Measurements from ENCODE around the gene ZDHHC19.
"Not testable (repeated sequence)": the region's sequence is repeated elsewhere in the genome, so short reads cannot be mapped to it uniquely, and the experiment has no call there.

Gene ZDHHC19, protein sequence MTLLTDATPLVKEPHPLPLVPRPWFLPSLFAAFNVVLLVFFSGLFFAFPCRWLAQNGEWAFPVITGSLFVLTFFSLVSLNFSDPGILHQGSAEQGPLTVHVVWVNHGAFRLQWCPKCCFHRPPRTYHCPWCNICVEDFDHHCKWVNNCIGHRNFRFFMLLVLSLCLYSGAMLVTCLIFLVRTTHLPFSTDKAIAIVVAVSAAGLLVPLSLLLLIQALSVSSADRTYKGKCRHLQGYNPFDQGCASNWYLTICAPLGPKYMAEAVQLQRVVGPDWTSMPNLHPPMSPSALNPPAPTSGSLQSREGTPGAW

GRCh38 chr3:196210673-196211556 is at the start of gene ZDHHC19:
Gene ZDHHC19 (minus strand): TSS chr3:196211400. CDS start chr3:196211315, 85 bp downstream.
- no peak within 1 kb of the TSS for H3K27ac Mint-ChIP-seq
- H3K9me3 Mint-ChIP-seq: no peaks in the 10 kb centered on the region
- intact Hi-C loops (cut with micrococcal nuclease): no loop called here
- H3K4me3 Mint-ChIP-seq: no peak within 1 kb of the TSS
- H3K27me3 Mint-ChIP-seq: peaks cover 29% of the 10 kb centered on the region
- peaks cover 36% of the 10 kb centered on the region for H3K4me1 Mint-ChIP-seq (ENCODE audit: low read depth)
- no peaks in the 10 kb centered on the region for H3K36me3 Mint-ChIP-seq (ENCODE audit: low read depth)

GRCh38 chr3:196260784-196261183 is 49.6 kb upstream of the ZDHHC19 start:
- intact Hi-C loops (cut with micrococcal nuclease): no loop called here
- peaks cover 7% of the 10 kb centered on the region for H3K4me1 Mint-ChIP-seq (ENCODE audit: low read depth)
- peaks cover 95% of the 10 kb centered on the region for H3K36me3 Mint-ChIP-seq (ENCODE audit: low read depth)
- no peak overlapping the region for H3K4me3 Mint-ChIP-seq
- no peaks in the 10 kb centered on the region for H3K9me3 Mint-ChIP-seq
- no peak overlapping the region for H3K27ac Mint-ChIP-seq
- H3K27me3 Mint-ChIP-seq: no peaks in the 10 kb centered on the region

DNA sequence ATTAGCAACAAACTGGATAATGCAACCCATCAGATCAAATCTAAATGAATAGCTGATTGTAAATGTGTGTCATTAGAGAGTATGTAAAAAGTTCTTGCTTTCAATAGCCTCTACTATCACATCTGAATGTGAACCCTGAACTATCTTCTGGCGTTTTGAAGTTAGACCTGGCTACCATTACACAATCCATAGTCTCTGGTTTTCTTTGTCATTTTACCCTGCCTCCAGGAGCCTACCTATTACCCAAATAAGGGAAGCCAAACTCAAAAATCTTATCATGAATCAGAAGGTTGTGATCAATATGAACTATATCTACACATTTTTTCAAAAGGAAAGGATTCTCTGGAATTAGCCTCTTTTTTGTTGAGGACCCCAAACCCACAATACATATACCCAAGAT is 44.6 kb upstream of the ZDHHC19 start:
- Mint-ChIP-seq H3K36me3 (ENCODE audit: low read depth) (peaks cover 79% of the 10 kb centered on the region), H3K9me3 (no peaks in the 10 kb centered on the region), H3K27me3 (no peaks in the 10 kb centered on the region), H3K4me1 (ENCODE audit: low read depth) (no peaks in the 10 kb centered on the region), H3K27ac (no peak overlapping the region), H3K4me3 (no peak overlapping the region)
- intact Hi-C loops (cut with micrococcal nuclease): loop anchor here (10.0 kb wide), 1 partner anchor 229 kb away; no protein-coding TSS in a partner anchor

- no peak overlapping the region for H3K27ac Mint-ChIP-seq
- no peaks in the 10 kb centered on the region for H3K27me3 Mint-ChIP-seq
- no peaks in the 10 kb centered on the region for H3K4me1 Mint-ChIP-seq (ENCODE audit: low read depth)
- peaks cover 68% of the 10 kb centered on the region for H3K36me3 Mint-ChIP-seq (ENCODE audit: low read depth)
- intact Hi-C loops (cut with micrococcal nuclease): loop anchor here (10.0 kb wide), 1 partner anchor 230 kb away; no protein-coding TSS in a partner anchor
- no peak overlapping the region for H3K4me3 Mint-ChIP-seq
- H3K9me3 Mint-ChIP-seq: no peaks in the 10 kb centered on the region
Observed at GRCh38 chr3:196254376-196255283, 43.4 kb upstream of the ZDHHC19 start.

- Mint-ChIP-seq H3K4me1 (ENCODE audit: low read depth) (no peaks in the 10 kb centered on the region), H3K4me3 (no peak overlapping the region), H3K36me3 (ENCODE audit: low read depth) (peaks cover 68% of the 10 kb centered on the region), H3K27ac (no peak overlapping the region), H3K9me3 (no peaks in the 10 kb centered on the region), H3K27me3 (no peaks in the 10 kb centered on the region)
- intact Hi-C loops (cut with micrococcal nuclease): loop anchor here (2.0 to 10.0 kb wide), 2 partner anchors 233 to 267 kb away; no protein-coding TSS in a partner anchor
Observed at GRCh38 chr3:196251918-196252317, 40.7 kb upstream of the ZDHHC19 start.

DNA sequence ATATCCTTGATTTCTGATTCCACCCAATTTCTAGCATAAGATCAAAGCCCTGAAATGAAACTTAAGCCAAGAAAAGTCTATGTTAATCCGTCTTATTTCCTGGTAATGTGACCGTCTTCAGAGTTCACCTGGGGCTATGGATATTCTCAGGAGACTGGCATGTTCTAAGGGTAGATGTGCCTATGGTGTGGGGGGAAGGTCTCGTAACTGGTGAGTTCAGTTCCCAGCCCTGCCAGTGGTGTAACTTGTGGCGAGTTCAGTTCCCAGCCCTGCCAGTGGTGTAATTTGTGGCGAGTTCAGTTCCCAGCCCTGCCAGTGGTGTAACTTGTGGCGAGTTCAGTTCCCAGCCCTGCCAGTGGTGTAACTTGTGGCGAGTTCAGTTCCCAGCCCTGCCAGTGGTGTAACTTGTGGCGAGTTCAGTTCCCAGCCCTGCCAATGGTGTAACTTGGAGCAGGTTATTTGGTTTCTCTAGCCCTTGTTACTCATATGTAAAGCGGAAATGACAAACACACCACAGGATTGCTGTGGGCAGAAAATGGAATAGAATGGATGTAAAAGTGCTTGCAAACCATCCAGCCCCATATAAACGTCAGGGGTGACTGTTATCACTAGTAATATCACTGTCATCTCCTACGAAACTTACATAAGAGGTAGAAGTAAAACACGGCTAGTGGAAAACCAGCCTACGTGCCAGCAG is 35.6 kb upstream of the ZDHHC19 start:
- no peaks in the 10 kb centered on the region for H3K27me3 Mint-ChIP-seq
- peaks cover 82% of the 10 kb centered on the region for H3K36me3 Mint-ChIP-seq (ENCODE audit: low read depth)
- H3K4me1 Mint-ChIP-seq (ENCODE audit: low read depth): no peaks in the 10 kb centered on the region
- no peak overlapping the region for H3K4me3 Mint-ChIP-seq
- H3K27ac Mint-ChIP-seq: no peak overlapping the region
- H3K9me3 Mint-ChIP-seq: no peaks in the 10 kb centered on the region
- intact Hi-C loops (cut with micrococcal nuclease): no loop called here

GRCh38 chr3:196244166-196244565 is 33.0 kb upstream of the ZDHHC19 start:
- H3K27ac Mint-ChIP-seq; H3K4me3 Mint-ChIP-seq; H3K27me3 Mint-ChIP-seq; H3K9me3 Mint-ChIP-seq; intact Hi-C loops (cut with micrococcal nuclease); H3K4me1 Mint-ChIP-seq (ENCODE audit: low read depth): not testable (repeated sequence)
- H3K36me3 Mint-ChIP-seq (ENCODE audit: low read depth): peaks cover 100% of the 10 kb centered on the region

DNA sequence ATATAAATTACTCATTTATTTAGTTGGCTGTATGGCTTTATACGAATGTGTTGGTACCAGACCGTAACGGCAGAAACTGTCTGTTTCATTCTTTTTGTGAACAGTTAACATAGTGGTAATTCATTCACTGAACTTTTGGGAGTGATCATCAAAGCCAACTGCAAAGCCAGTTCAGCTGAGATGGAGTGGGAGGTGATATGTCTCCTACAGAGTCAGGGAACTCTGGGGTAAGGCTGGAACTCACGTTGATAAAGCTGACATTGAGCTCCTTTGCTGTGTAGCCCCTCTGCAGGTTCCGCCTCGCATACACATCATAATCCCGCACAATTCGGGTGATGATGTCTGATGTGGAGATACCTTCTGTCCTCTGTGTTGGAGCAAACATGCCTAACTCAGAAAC is 30.5 kb upstream of the ZDHHC19 start:
- peaks cover 100% of the 10 kb centered on the region for H3K36me3 Mint-ChIP-seq (ENCODE audit: low read depth)
- intact Hi-C loops (cut with micrococcal nuclease): no loop called here
- no peaks in the 10 kb centered on the region for H3K9me3 Mint-ChIP-seq
- no peaks in the 10 kb centered on the region for H3K27me3 Mint-ChIP-seq
- no peak overlapping the region for H3K4me3 Mint-ChIP-seq
- no peak overlapping the region for H3K27ac Mint-ChIP-seq
- no peaks in the 10 kb centered on the region for H3K4me1 Mint-ChIP-seq (ENCODE audit: low read depth)

GRCh38 chr3:196240424-196240823 is 29.2 kb upstream of the ZDHHC19 start:
- intact Hi-C loops (cut with micrococcal nuclease): no loop called here
- H3K4me3 Mint-ChIP-seq: no peak overlapping the region

DNA sequence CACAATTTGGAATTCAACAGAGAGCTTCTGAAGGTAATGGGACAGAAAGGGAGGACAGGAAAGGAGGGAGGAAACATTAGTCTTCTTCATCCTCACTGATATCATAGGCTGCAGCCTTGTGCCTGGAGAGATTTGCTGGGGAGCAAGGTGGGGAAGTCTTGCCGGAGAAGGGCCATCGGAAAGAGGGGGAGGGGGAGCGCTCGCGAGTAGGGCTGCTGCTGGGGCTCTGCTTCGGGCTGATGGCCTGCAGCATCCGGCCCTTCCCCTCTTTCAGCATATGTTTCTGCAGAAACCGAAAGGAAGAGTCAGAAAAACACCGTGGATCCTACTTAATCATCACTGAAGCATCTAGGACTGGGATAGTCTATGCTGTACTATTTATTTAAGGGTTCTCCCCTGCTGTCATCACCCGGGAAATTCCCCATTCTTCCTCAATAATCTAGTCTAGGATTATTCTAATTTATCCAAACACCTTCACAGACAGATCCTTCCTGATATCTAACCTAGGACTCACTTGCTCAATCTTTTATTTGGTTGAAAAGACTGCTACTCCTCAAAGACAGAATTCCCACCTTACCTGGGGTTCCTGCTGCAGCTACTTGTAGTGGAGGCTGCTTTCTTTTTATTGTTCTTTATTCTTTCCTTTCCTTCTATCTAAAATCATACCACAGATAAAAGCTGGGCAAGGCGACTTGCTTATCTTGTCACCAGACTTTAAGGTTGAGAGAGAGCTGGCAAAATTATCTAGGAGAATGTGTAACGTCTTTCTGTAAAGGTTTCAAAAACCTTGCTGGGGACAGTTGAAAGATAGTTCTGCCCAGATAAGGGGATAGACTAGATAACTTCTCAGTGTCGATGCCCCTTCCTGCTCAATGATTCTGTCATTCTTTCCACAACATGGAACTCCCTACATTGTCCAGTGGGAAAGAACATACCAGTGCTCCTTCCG is 27.7 kb upstream of the ZDHHC19 start:
- H3K9me3 Mint-ChIP-seq: no peaks in the 10 kb centered on the region
- no peaks in the 10 kb centered on the region for H3K27me3 Mint-ChIP-seq
- H3K4me1 Mint-ChIP-seq (ENCODE audit: low read depth): no peaks in the 10 kb centered on the region
- H3K36me3 Mint-ChIP-seq (ENCODE audit: low read depth): peaks cover 100% of the 10 kb centered on the region
- no peak overlapping the region for H3K4me3 Mint-ChIP-seq
- no peak overlapping the region for H3K27ac Mint-ChIP-seq
- intact Hi-C loops (cut with micrococcal nuclease): no loop called here

More at GRCh38 chr3:196240424-196240823, 29.2 kb upstream of the ZDHHC19 start:
- no peaks in the 10 kb centered on the region for H3K9me3 Mint-ChIP-seq
- H3K27me3 Mint-ChIP-seq: no peaks in the 10 kb centered on the region
- H3K27ac Mint-ChIP-seq: no peak overlapping the region
- peaks cover 100% of the 10 kb centered on the region for H3K36me3 Mint-ChIP-seq (ENCODE audit: low read depth)
- no peaks in the 10 kb centered on the region for H3K4me1 Mint-ChIP-seq (ENCODE audit: low read depth)

GRCh38 chr3:196237203-196237602 is 26.0 kb upstream of the ZDHHC19 start:
- intact Hi-C loops (cut with micrococcal nuclease): no loop called here
- Mint-ChIP-seq H3K4me3 (no peak overlapping the region), H3K27me3 (no peaks in the 10 kb centered on the region), H3K9me3 (no peaks in the 10 kb centered on the region), H3K36me3 (ENCODE audit: low read depth) (peaks cover 90% of the 10 kb centered on the region), H3K4me1 (ENCODE audit: low read depth) (peaks cover 16% of the 10 kb centered on the region), H3K27ac (no peak overlapping the region)

- H3K36me3 Mint-ChIP-seq (ENCODE audit: low read depth): peaks cover 80% of the 10 kb centered on the region
- peaks cover 22% of the 10 kb centered on the region for H3K4me1 Mint-ChIP-seq (ENCODE audit: low read depth)
- intact Hi-C loops (cut with micrococcal nuclease): no loop called here
- no peak overlapping the region for H3K4me3 Mint-ChIP-seq
- no peak overlapping the region for H3K27ac Mint-ChIP-seq
- H3K27me3 Mint-ChIP-seq: no peaks in the 10 kb centered on the region
- H3K9me3 Mint-ChIP-seq: no peaks in the 10 kb centered on the region
Observed at GRCh38 chr3:196236223-196236622, 25.0 kb upstream of the ZDHHC19 start.
